NOMO-1 treated with DMSO at 0.1 percent for 48 hours (cell line): Measurements from ENCODE around the gene LRRC17.

Source experiments
- DNase-seq: peaks from one replicate; lab custom pipeline; 2025; ENCODE audit not compliant: unreplicated experiment; lab: John Stamatoyannopoulos, UW

LRRC17 gene, protein sequence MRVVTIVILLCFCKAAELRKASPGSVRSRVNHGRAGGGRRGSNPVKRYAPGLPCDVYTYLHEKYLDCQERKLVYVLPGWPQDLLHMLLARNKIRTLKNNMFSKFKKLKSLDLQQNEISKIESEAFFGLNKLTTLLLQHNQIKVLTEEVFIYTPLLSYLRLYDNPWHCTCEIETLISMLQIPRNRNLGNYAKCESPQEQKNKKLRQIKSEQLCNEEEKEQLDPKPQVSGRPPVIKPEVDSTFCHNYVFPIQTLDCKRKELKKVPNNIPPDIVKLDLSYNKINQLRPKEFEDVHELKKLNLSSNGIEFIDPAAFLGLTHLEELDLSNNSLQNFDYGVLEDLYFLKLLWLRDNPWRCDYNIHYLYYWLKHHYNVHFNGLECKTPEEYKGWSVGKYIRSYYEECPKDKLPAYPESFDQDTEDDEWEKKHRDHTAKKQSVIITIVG

DNA sequence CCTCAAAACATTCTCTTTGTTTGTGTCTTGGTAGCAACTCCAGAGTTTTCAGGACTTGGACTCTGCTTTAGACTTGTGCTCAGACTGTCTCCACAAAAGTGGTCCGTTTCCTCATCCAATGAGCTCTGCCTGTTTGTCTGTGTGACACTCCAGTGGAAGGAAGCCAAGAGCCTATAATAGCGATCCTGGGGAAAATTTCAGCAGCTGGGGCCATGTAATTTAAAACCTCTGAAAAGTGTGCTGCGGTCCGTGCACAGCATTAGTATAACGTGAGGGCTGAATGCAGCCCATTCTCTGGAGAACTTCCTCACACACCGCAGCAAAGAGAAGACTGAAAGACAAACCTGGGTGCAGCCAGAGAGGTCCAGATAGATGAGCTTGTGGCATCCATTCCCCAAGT lies at the start of gene LRRC17:
TSS of gene LRRC17 (plus strand) at position 259 of the 400 bp plus-strand sequence. CDS start 20,914 bp downstream, outside the sequence.
- no peak for DNase-seq

DNA sequence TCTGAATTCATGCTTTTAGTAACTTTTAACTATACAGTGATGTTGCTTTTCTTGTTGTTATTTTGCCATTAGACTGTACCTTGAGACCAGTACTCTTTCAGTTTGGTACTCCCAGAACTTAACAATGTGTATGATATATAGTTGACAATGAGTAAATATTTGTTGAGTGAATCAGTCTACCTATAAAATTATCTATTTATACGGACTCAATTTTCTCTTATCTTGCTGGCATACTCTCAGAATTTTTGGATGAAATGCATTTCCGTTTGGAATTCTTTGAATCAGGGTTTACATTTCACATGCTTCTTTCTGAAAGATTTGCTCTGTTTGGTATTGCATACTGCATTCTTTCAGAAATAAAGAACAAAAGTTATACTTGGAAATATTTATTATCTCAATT lies 47.8 kb upstream of the LRRC17 start:
- no peak for DNase-seq

DNA sequence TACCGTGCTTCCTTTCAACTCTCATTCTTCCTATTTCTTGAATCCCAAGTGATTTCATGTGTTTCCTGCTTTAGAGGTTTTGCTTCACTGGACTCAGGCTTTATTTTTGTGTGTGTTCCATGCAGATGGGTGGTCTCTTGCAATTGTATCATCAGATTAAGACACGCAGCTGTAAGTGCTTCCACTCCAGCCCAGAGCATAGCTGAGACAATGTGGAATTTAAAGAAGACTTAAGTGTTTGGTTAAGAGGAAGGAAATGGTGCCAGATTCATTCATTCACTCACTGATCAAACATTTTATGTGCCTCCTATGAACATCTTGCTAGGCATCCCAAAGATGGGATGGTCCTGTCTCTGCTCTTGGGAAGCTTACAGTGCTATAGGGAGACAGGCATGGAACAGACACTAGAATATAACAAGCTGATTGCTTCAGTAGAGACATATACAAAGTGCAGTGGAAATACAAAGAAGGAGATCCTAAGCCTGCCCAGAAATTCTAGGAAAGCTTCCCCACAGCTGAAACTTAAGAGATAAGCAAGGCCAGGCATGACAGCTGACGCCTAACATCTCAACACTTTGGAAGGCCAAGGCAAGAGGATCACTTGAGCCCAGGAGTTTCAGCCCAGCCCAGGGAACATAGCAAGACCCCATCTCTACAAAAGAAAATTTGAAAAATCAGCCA lies 46.1 kb upstream of the LRRC17 start:
- DNase-seq, result no peak

DNA sequence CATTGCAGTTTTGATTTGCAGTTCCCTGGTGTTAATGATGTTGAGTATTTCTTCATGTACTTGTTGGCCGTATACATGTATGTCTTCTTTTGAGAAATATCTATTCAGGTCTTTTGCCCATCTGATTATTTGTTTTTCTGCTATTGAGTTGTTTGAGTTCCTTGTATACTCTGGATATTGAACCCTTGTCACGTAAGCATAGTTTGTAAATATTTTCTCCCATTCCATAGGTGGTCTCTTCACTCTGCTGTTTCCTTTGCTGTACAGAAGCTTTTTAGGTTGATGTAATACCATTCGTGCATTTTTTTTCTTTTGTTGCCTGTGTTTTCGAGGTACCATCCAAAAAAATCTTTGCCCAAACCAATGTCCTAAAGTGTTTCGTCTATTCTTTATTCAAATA lies 43.6 kb upstream of the LRRC17 start:
- no peak for DNase-seq

DNA sequence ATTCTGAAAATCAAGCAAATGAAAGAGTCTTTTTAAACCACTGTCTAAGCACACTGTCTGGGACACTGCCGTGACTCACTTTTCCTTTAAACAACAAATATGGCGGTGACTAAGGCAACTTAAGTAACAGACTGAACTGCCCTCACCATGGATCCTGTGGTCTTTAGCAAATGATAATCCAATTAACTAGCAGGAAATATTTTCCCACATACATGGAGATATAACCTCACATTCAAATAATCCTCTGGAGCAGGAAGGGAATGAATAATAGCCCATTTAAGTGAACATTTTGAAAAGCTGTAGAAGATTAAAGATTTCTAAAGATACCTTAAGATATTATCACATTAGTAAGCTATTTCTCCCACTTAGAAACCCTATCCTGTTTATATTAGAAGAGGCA lies 40.3 kb upstream of the LRRC17 start:
- DNase-seq, result no peak

DNA sequence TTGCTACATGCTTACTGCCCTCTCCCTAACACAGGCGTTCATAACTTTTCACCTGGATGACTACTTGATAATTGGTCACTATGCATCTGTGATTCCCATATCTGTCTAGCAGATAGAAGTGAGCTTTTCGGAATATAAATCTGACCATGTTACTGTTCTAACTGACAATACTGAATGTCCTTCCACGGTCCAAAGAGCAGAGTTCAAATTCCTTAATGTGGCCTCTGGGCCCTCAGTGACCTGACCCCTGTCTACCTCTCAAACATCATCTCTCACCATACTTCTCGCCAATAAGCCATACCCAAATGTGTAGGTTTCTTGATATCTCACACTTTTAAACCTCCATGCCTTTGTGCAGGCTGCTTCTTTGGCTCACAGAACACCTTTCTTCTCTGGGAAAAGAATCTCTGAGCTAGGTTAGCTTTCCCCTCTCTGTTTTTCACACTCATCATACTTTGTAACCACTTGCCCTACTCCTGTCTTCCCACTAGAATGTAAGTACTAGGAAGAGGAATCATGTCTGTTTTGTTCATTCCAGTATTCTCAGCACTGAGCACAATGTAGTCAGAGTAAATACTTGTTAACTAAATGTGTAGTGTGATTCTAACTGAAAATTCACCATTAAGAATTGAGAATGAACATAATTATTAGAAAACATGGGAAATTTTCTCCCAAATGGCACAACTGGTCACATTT lies 39.2 kb upstream of the LRRC17 start:
- DNase-seq, result no peak

DNA sequence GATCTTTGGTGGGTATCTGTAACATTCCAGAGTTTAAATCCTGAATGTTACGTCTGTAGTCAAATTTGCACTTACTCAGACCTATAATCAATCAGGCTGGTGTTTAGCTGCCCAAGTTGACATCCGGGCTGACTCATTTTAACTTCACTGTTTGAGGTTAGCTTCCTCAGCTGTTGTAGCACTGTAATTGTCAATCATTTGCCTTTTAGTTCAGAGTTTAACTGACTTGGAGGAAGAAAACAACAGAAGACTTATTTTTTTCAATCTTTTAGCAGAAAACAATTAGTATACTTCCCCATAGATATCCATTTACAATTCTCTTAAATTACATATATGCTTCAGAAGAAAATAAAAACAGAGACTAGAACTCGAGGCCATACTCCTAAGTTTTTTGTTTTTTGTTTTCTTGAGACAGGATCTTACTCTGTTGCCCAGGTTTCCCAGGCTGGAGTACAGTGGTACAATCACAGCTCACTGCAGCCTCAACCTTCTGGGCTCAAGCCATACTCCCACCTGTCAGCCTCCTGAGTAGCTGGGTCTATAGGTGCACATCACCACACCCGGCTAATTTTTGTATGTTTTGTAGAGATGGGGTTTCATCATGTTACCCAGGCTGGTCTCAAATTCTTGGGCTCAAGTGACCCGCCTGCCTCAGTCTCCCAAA lies 38.5 kb upstream of the LRRC17 start:
- DNase-seq, result peak; percentile 59

DNA sequence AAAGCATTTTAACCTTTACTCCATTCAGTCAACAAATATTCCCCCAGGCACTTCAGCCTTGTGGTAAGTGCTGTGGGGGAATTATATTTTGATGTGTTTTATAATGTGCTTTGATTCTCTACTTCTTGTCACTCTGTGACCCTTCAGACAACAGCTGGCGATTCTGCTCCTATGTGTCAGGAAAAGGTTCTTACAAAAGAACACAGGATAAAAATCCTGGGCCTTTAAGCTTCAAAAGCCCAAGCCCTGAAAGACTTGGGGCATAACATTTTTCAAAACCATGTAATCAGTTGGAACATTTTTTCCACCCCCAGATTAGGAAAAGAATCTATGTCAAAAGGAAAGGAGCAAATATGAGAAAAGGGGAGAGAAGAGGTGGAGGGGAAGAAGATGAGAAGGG lies 37.8 kb upstream of the LRRC17 start:
- DNase-seq, result no peak

DNA sequence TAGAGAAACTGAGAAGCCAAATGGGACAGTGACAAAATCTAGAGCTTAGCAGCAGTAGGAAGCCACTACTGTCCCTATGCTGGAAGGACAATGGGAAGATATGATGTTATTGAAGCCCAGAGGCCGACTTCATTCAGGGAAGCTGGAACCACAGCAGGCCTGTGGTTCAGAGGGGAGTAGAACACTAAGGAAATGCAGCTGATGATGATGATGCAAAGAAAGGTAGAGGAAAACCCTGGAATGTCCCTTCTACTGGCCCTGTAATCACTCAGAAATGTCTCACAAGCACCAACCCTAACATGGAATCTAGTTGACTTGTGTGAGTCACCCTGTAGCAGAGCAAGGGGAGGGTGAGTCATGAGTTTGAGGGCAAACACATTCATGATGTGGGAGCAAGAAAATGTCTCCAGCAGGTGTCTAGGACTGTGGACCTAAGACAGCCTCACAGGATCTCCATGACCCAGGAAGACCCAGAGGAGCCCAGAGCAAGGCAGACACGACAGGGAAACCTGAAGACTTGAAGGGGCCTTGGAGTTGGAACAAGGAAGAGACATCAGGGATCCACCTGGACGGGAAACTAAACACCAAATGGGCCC lies 37.0 kb upstream of the LRRC17 start:
- DNase-seq, result no peak

DNA sequence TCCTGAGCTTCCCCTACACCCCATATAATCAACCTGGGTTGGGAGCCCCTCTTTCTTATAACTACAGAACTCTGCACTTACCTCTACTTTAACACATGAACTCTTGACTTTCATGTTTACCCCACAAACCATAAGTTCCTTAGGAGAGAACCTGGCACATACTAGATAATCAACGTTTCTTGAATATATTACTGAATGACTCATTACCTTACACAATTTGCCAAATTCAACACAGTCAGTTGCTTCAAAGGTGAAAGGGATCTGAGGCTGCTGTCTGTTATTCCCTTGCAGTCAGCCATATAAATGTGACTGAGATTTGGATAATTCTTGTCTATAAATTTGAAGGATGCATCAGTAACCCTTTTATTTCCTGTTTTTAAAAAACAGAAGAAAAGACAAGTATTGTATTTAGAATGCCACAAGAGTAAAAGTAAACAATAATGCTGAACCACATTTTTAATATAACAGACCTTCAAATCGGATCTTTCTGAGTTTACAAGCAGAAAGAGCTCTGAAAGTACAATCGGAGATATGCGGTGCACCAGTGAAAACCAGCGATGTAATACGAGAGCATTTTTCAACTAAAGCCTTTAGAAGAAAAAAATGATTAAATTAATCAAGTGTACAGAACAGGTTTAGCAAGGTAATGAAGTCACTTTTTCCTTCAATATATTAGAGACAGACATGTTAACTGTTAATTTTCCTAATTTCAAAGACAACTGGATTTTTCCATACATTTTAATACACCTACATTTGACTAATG lies 29.5 kb upstream of the LRRC17 start:
- DNase-seq, result peak; percentile 58

DNA sequence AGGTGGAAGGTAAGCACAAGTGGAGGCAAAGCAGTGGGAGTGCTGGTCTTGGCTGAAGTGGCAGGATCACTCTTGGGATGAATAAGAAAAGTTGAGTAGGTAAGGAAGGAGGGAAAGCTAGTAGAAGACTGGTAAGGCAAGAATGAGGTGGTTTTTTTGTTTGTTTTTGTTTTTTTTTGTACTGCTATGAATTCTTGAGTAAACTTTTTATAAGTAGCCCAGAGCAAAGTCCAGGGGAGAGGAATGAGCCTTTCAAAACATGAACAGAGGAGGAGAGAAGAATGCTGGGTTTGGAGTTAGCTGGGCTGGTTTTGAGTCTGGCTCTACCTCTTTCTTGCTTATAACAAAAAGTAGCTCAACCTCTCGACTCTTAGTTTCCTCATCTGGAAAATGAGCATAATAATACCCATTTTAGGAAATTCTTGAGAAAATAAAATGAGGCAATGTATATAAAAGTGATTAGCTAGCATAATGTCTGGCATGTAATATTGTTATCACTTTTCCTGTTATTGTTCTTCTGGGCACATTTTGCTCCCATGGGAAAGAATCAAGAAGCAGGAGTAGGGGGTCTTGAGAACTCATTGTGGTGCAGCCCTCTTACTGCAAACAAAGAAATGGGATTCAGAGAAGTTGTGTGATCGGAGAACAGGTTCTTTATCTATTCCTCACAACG lies 24.1 kb upstream of the LRRC17 start:
- no peak for DNase-seq

DNA sequence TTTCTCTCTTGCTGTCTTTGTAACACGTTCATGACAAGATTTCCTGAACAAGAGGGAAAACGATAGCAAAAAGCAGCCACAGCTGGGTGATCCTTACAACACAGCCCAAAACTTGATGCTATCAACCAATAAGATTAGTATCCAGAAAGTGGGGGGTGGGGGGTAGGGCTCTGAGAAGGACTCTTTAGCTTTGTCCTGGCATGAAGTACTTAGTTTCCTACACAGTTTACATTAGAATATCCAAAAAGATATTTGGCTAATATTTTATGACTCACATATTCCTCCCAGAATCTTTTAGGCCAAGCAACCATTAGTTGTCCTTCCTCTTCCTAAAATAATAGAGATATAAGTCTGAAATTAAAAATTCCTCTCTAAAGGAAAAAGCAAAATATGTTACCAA lies 22.9 kb upstream of the LRRC17 start:
- no peak for DNase-seq

DNA sequence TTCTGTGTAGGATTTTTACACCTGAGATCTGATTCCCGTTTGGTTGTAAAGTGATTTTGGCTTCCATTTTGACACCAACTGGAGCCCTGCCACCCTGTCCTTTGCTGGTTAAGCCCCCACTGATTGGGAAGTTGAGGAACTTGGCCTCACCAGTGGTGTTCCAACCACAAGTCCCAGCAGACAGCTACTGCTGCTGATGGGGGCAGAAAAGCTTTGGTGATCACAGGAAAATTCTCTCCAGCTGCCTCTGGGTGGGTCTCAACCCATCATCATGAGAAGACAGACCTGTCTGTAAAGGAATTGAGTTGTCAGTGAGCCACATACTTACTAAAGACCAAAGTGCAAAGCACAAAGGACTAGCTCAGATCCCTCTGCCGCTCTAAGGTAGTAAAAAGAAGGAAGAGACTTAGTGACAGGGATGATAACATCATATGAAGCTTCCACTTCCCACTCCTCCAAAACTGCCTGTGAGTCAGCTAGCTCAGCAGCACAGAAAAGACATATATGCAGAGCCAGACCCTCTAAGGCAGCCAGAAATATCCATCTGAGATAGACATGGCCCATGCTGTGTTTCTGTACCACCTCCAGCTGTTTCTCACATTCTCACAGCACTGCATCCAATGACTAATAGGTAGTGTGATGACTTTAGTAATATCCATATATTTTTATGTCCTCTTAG lies 22.4 kb upstream of the LRRC17 start:
- peak; percentile 51 for DNase-seq

DNA sequence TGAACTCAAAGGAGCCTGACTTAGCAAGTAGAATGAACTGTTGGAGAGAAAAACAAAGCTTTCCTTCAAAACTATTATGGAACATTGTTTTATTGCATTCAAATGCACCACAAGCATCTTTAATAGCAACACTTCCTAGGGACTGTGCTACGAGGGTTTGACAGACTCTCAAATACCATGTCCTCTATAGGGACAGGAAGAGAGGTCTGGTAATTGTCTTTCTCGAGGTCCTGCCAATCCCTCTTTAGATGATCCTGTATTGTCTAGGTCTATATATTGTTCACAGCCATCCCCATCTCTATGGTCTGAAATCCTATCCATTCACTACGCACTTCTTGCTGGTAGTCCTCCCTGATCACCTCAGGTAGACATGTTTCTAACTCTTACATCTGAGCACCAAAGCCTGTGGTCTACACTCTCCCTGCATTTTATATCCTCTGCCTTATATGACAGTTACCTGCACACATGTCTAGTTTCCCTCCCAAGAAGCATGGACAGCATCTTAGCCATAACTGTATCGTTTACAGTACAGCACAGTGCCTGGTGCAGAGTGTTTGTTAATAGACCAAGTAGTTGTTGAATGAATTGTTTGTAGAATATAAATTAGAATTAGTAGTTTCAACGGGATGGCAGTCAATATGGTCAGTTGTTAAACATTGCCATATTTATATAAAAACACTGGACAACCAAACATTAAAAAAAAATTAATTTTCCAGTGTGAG lies 21.7 kb upstream of the LRRC17 start:
- DNase-seq, result no peak

DNA sequence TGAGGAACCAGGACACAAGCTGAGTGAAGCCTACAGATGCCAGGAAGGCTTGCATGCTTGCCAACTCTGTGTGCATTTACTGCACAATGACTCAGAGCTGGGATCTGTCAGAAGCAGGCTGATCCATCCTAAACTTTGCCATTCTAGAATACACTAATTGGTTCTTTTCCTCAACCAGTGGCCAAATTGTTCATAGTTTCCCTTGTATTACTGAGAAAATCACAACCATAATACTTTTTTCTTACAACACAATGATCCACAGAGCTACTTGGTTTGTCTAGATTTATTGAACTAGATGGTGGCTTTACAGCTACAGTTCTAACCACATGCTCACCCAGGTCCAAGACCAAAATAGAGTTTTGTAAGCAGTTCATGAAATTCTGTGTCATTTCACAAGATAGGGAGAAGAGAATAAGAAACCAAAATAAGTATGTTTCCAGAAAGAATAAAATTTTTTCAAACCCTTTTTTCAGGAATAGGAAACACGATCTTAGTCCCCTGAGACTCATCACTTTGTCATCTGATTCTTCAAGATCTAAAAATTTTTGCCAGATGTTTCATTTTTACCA lies 21.0 kb upstream of the LRRC17 start:
- DNase-seq, result peak; percentile 34

DNA sequence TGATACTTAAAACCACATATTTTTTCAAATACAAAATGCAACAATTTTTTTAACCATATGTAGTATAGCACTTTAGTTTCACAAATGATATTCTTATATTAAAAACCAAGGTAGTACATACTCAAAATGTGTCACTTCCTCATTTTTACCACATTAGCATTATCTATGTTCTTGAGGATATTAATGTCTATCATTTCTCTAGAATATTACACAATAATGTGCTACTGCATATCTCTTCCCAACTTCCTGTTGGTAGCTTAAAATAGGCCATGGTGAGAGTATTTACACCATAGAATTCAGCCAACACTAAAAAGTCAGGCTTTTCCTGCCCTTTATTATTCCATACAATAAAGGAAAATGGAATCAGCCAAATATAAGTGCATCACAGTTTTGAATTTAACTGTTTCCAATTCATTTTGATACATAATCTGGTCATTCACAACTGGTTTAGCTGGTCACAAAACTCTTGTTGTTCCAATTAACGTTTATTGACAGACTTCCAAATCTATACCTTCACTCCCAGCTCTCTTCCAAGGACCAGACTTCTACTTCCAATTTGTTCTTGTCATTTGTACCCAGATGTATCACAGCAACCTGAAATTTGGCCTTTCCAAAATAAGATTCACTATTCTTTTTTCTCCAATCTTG lies 20.0 kb upstream of the LRRC17 start:
- DNase-seq, result peak; percentile 59

DNA sequence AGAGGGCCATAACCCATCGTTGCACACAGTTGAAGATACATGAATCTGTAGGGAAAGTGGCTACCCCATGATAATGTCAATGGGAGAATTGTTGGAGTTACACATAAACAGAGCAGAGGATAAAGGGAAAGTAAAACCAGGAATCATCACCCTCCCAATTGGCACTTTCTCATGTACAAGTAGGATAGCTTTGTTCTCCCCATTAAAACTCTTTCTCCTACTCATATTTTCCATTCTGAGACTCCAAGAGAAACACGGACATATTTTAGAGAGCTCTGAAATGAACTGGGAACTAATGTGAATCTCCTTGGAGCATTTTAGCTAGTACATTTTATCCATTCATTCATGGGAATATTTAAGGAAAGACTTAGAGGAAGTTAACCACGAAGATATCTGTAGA lies 17.2 kb upstream of the LRRC17 start:
- no peak for DNase-seq

DNA sequence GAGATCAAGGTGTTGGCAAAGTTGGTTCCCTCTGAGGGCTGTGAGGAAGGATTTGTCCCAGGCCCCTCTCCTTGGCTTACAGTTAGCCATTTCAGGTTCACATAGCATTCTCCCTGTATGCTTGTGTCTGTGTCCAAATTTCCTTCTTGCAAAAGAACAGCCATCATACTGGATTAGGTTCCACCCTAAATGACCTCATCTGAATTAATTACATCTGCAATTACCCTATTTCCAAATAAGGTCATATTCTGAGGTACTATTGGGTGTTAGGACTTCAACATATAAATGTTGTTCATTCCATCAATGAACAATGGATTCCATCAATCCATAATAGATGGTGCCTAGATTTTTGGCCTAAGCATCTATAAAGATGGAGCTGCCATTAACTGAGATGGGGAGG lies 16.2 kb upstream of the LRRC17 start:
- no peak for DNase-seq
